NT2/D1 (cell line): ENCODE results near the gene MAML2.

Experiments used
- YY1 ChIP-seq: IDR thresholded peaks from 2 replicates; pipeline ENCODE4 v1.6.1; 2011; ENCODE audit not compliant: insufficient read length, insufficient read depth
- ZNF274 ChIP-seq: IDR thresholded peaks from 2 replicates; pipeline ENCODE4 v1.6.1; 2011; ENCODE audit warnings: mild to moderate bottlenecking, low read depth, low read length

- TF ChIP-seq YY1, result no peak
- no peak for TF ChIP-seq ZNF274
Measured at GRCh38 chr11:96358321-96358720, 15.3 kb upstream of the MAML2 start.
